ENCODE data around the gene TRAK1.

TRAK1 gene

GRCh38 chr3:42205800-42206514, 114.8 kb downstream of the TRAK1 start:
- no peak for TF ChIP-seq CTCF (IDR thresholded peaks at IDR 0.05)
- no peak for DNase-seq (ENCODE audit: low spot score)
- no peak overlapping the region for H3K4me3 ChIP-seq
- no peak overlapping the region for H3K27ac ChIP-seq

GRCh38 chr3:42209917-42210316, 118.8 kb downstream of the TRAK1 start:
- no peak for DNase-seq (ENCODE audit: low spot score)

GRCh38 chr3:42210726-42211125, 119.6 kb downstream of the TRAK1 start:
- H3K27ac ChIP-seq = no peak overlapping the region
- no peak for TF ChIP-seq CTCF (IDR thresholded peaks at IDR 0.05)
- DNase-seq (ENCODE audit: low spot score) = no peak
- no peak overlapping the region for H3K4me3 ChIP-seq

More at GRCh38 chr3:42209917-42210316, 118.8 kb downstream of the TRAK1 start:
- no peak for TF ChIP-seq CTCF (IDR thresholded peaks at IDR 0.05)
- H3K27ac ChIP-seq = no peak overlapping the region
- H3K4me3 ChIP-seq = no peak overlapping the region

- Histone ChIP-seq H3K4me3 (no peak overlapping the region), H3K27ac (no peak overlapping the region)
- TF ChIP-seq CTCF (IDR thresholded peaks at IDR 0.05) = no peak
- DNase-seq (ENCODE audit: low spot score) = no peak
Measured at GRCh38 chr3:42213417-42213816, 122.3 kb downstream of the TRAK1 start.

- Histone ChIP-seq H3K27ac (no peak overlapping the region), H3K4me3 (no peak overlapping the region)
- TF ChIP-seq CTCF (IDR thresholded peaks at IDR 0.05) = no peak
- DNase-seq (ENCODE audit: low spot score) = no peak
Measured at GRCh38 chr3:42214064-42214463, 122.9 kb downstream of the TRAK1 start.

- DNase-seq (ENCODE audit: low spot score) = no peak
- H3K4me3 ChIP-seq = no peak overlapping the region
- no peak overlapping the region for H3K27ac ChIP-seq
- TF ChIP-seq CTCF (IDR thresholded peaks at IDR 0.05) = no peak
Measured at GRCh38 chr3:42214565-42215283, 123.6 kb downstream of the TRAK1 start.

- Histone ChIP-seq H3K4me3 (no peak overlapping the region), H3K27ac (no peak overlapping the region)
- TF ChIP-seq CTCF (IDR thresholded peaks at IDR 0.05) = no peak
- DNase-seq (ENCODE audit: low spot score) = no peak
Measured at GRCh38 chr3:42216302-42216701, 125.1 kb downstream of the TRAK1 start.

All from coronary artery (tissue), 2 donors.